GM19452 (cell line): ENCODE data around the gene LMCD1.
A peak's percentile ranks its signal among the peaks of the same experiment; 100 is the strongest.

Experiments used
- ATAC-seq: cut with Tn5 transposase; IDR thresholded peaks from one replicate; pipeline ENCODE4 v1.9.1; 2021; ENCODE audit not compliant: unreplicated experiment

The LMCD1 gene

DNA sequence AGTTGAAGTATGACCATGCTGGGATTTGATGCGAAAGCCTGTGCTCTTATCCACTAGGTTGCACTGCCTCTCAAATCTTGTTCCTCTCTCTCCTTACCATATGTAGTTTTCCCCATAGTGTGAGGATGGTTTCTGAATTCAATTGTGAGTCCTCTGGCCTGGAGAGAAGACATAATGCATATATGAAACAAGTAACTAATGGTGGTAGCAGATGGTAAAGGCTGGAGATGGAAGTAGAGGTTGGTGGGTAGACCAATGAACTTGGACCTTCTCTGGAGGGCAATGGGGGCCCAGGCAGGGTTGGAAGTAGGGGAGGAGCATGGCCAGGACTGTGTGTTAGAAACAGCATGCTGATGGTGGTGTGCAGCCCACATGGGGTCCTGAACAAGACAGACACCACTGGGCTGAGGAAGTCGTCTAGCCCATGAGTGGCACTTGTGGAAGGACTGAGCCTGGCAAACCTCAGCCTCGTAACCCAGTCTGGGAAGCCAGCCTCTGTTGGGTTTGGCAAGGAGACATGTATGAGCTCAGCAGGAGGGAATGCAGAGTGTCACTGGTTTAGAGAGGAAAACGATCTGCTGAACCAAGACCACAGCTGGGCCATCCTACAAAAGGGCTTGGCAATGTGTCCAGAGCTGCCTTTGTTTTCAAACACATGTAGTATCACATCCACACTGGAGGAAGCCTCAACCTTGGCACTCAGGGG is 18.5 kb upstream of the LMCD1 start:
- ATAC-seq, result no peak

DNA sequence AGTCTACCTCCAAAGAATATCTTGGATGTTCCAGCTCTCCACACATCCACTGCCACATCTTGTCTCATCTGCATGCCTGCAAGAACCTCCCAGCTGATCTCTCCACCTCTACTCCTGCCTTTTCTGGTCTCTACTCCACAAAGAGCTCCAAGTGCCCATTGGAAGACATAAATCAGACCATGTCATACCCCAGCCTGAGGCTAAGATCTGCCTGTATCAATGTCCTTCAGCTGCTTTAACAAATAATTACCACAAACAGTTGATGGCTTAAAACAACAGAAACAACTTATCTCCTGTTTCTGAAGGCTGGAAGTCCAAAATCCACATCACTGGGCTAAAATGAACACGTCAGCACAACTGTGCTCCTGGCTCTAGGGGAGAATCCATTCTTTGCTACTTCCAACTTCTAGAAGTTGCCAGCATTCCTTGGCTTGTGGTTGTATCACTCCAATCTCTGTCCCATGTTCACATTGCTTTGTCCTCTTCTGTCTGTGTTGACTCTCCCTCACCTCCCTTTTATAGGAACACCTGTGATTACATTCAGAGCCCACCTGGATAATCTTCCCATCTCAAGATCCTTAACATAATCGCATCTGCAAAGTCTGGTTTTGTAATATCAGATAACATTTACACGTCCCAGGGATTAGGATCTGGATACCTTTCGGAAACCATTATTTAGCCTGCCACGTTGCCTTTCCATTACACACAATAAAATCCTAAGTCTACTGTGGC is 17.0 kb upstream of the LMCD1 start:
- ATAC-seq, result no peak

DNA sequence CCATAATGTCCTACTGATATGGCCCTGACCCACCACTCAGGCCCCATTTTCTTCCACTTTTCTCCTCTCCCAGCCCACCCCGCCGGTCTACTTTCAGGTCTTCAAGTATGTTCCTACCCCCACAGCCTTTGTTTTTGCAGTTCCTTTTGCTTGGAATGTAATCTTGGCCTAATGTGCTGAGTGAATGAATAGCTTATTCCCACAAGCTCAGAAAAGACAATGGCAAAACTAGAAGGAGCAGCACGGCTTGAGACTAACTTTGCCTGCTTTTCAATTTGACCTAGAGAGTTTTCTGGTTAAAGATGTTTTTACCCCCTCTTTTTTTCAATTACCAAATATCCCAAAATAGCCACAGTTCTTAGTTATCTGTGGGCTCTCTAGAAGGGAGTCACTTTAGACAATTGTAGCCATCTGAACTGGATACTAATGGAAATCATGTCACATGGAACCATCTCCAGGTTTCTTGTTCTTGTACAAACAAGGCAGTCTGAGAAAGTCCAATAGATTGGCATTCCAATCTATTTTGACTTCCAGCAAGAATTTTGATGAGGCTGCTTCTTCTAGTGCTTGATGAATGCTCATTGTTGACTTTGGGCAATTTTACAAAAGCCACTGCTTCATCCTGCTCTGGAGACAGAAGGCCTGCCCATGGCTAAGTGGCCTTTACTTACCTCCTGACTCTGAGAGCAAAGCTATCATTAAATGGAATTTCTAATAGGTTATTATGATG is 16.3 kb upstream of the LMCD1 start:
- no peak for ATAC-seq

DNA sequence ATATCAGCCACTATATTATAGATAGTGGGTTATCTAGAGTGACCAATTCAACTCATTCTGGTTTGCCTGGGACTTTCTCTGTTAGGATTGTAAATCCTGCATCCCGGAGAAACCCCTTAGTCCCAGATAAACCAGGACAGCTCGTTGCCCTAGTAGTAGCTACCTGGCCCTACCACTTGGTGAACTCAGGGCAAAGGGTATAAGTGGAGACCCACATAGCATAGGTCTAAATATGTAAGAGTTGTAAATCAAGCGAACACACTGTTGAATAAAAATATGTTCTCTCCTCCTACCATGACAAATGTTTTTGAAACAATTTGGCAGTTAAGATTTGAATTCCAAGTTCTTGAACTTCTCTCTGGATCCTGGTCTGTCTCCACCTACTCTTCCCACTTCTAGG is 15.7 kb upstream of the LMCD1 start:
- ATAC-seq, result no peak

DNA sequence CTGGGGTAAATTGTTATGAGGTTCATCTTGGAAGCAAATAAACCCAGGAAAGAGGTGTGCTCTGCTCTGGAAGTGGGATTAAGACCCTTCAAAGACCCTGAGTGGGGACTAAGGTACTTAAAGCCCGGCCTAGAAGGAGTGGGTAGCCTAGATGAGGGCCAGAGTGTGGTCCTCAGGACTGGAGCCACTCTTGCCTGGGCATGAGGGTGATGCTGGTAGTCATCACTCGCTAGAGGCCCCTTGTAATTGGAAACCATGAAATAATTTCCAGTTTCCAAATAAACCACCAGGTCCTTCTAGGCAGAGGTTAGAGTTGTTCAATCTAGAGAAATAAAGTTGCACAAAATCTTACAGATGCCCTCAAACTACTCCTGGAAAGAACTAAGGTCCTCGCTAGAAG is 15.2 kb upstream of the LMCD1 start:
- ATAC-seq, result no peak

DNA sequence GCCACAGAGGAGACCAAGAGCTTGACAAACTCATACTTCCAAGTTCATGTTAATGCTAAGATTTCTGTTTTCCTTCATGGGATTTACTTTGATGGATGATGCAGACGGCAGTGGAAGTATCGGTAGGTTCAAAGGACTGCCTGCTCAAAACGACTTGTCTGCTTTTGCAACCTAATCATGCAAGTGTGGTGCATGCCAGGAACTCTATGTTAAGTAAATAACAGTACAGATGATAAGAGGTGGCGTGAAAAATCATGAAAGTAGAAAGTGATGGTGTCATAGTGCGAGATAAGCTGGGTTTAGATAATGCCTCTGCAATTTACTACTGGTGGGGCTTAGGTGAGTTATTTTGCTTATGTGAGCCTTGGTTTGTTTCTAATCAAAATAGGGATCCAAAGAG is 14.7 kb upstream of the LMCD1 start:
- ATAC-seq, result no peak

DNA sequence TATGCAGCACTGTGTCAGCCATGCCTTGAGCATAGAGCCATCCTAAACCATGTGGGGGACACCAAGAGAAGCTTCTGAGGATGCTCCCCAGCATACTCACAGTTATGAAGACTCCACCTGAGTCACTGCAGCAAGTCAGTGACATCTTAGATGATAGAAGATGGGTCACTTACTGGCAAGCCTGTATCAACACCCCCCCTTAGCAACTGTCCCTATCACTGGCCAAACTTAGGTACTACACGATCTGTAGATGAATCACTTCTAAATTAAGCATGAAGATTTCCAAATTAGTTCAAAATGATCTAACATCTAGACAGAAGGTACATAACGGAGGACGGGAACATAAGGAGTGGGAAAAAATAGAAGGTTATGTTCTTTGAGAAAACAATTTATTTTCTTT is 13.2 kb upstream of the LMCD1 start:
- ATAC-seq, result no peak

DNA sequence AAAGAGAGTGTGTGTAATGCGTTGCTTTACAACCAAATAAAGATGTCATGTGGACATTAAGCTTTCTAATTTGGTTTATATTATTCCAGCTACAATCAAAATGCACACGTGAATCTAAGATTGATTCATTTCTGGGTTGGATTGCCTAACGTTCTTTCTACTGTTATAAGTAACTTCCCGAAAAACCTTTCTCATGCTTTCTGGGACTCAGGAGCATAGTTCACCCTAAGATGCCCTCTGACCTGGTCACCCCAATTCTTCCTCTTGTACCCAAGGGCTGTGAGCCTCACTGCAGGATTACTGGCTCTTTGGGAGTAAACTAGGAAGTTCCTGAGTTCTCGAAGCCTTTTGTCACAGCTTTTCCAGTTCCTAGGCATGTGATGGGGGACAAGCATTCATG is 12.7 kb upstream of the LMCD1 start:
- ATAC-seq, result no peak

DNA sequence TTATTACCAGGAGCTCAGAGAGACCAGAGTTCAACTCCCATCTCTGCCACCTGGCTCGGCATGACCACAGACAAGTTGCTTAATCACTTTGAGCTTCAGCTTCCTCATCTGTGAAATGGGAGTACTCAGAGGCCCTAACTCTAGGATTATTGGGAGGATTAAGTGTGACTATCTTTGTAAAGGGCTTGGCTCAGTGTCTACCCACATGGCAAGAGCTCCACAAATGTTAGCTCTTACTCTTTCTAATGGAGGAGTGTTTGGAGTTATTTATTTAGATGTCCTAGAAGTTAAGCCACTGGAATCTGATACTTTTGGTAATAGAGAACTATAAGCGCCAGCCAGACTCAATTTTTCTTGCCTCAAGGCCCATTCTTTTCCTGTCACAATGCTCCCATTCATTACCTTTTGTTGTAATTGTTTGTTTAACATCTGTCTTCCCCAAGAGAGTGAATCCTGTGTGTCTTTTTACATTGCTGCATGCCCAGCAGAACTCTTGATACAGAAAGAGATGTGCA is 12.3 kb upstream of the LMCD1 start:
- ATAC-seq, result no peak

DNA sequence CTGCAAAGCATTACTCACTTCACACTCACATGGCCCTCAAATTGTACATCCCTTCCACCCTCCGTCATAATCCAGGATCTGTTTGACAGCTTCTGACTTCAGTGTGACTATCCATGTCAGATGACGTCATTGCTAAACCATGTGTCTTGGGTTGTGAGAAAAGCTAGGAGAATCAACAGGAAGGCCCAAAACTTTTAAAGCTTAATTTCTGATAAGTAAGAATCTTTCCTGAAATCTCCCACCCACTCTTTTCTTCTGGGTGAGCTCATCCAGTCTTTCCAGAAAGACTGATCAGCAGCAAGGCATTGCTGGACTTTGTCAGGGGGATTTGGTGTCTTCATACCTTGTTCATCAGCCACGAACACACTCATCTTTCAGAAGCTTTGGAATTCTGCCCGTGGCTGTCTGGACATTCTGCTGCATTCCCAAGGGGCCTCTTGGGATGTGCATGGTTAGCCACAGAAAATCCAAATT is 11.5 kb upstream of the LMCD1 start:
- no peak for ATAC-seq

DNA sequence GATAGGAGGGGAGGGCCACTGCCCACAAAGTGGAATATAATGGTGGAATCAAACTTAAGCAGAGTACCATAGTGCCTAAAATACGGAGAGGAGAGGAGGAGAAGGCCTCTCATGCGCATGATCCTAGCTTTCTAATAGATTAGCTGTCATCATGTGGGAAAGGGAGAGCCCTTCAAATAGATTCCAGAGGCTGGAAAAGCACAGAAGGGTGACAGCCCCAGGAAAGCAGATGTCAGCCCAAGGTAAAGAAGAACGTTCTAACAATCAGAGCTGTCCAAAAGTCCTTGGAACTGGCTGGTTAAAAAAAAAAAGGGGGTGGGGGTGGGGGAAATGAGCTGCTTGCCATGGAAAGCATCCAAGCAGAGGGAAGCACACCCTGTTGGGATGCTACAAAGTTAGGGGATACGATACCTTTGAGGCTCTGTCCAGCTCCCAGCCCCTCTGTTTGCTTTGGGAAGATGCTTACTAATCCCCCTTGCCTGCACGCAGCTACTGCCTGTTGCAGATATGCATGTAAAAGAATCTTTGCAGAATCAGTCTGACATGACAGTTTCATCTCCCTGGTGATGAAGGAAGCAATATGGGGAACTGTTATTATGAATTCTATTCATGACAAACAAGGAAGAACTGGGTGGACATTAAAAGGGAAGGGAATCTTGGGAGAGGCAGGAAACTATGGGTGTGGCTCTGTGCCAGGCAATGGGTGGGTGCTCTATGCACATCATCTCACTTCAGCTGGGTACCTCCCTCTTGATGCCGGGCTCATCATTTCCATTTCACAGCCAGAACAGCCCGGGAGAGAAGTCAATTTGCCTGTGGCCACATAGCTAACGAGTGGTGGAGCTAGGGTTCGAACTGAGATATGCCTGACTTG is 10.1 kb upstream of the LMCD1 start:
- ATAC-seq, result no peak

DNA sequence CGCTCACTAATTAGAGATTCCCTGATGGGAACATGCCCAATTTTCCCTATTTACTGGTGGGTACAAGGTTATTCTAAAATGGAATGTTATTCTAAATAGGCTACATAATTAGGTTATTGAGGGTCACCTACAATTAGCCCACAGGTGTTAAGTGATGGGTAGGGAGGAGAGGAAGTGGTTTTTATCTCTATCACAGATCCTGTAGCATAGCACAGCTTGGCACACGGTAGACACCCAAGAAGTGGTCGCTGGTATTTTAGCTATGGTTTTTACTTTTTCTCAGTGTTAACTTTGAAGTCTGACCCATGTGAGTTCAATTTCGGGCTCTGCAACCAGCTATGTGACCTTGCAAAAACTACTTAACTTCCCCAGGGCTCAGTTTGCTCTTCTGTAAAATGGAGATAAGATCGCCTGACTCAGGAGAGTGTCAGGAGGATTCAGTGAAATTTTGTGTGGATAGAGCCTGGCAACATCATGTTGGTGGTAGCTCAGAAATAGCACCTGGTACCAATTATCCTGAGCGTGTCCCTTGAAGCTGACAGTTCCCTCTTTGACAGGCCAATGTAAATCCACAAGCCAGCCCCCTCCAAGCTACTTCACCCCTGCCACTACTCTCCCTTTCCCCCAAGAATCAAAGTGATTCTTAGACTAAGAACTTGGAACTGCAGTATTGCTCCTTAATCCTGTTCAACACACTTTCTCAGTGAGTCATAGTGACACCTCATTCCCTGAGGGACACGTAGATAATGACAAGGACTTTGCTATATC is 8.7 kb upstream of the LMCD1 start:
- ATAC-seq, result no peak

DNA sequence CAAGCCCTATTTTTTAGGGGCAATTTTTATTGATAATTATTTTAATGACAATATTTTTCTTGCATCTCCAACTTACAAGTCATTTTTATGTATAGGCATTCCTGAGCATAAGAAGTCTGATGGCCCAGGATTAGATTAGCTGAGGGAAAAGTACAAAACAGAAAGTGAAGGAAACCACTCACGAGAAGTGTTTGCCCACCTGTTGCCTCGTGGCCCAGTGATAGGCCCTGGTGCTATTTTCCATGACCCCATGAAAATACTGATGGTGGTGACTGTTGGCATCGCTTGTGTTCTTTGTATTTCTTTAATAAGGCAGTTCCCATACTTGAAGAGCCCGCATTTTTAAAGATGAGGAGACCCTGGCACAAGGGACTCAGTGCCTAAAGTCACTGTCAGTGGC is 7.9 kb upstream of the LMCD1 start:
- ATAC-seq, result no peak

DNA sequence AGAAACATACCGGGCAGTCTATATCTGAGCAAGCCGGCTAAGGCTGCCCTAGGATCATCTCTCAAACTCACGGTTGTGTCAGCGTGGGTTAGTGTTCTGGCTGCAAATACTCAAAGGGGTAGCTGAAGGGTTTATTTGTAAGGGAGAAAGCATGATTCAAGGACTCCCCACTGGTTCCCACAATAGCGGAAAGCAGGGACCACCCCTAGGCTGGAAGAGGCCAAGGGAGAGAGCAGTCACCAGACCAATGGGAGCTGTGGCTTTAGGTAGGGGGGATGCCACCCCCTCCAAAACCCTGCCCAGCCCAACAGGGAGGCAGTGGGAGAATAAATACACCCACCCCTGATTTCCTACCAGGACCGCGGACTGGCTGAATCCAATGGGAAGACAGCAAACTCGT is 7.3 kb upstream of the LMCD1 start:
- no peak for ATAC-seq

DNA sequence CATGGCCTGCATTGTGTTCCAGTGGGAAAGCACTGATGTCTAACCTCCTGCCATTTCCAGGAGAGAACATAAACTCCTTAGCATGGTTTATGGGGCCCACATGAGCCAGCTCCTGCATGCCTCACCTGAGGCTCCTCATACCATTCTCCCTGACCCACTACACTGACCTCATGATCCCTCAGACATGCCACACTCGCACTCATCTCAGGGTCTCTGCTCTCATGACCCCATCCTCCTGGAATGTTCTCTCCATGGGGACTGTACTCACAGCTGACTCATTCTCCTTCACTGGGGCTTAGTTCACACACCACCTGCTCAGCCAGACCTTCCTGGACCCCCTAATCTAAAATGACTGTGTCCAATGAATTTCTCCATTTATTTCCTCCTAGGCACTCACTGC is 4.0 kb upstream of the LMCD1 start:
- no peak for ATAC-seq

DNA sequence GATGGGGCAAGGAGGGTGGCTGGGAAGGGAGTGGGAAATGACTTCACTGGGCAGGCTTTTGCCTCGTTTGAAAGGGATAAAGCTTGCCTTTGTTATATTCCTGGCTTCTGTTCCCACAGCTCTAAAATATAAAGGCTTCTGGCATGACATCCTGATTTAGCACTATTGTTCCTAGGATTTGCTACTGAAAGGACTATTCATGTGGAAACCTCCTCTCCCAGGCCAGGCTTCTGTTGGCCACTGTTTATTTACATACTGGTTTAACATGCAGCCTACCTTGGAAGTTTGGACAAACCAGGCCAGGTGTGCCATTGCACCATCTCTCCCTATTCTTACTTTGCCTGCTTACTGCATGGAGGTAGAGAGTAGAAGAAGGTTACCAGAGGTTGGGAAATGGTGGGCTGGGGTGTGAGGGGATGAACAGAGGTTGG is 2.4 kb upstream of the LMCD1 start:
- no peak for ATAC-seq

DNA sequence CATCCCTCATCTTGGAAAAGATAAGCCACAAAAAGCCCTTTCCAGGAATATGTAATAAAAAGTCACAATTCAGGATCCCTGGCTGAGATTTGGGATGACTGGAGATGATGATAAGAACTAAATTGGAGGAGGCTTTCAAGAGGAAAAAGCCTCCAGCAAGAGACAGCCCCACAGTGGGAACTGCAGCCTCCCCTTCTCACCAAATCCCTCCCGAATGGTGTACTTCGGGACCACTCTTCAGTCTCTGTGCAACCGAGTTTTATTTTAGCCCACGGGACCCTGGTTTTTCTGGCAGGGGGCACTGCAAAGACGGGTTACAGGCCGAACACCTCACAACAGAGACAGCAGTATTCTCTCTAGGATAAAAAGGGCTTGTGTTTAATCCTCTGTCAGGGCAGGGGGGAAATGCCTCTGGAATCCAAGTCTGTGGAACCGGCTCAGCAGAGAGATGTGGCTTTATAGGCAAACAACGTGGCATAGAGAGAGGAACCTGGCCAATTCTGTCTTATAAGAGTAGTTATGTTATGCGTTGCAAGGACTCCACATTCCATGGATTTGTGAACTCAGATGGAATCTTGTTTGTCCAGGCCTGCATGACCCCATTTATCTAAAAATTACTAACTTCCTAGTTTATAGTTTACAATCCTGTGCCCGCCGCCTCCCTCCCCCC is 1.2 kb upstream of the LMCD1 start:
- no peak for ATAC-seq

DNA sequence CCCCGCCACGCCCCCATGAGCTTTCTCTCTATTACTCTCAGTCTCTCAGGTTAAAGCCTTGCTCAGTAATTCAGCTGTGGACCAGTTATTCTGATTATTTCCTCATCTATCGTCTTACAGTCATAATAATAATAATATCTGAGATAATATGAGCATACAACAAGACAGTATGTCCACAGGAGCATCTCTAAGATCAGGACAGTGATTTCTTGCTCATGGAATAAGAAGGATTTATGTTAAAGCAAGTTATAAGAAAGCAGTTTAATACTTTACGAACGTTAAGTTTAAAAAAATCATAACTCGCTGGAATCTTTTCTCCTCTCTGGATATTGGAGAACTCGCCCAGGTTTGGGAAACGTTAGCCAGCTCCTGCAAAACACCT is 643 bp upstream of the LMCD1 start:
- ATAC-seq, result no peak

DNA sequence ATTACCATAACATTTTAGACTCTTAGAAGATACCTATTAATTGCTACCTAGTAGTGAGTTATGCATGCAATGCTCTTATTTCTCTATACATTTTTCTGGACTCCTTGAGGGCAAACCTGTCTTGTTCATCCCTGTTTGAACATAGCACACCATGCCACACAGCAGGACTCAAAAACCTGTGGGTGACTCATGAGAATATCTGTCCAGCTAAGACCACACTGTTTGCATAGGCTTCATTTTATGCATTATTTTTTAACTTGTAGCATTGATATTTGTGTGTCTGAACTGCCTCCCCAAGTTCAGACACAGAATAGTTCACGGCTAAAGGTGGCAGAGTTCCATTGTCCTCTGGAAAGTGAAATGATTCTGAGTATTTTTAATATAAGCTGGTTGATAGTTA is 1.8 kb downstream of the LMCD1 start:
- ATAC-seq, result peak; percentile 26
